Measurements from ENCODE around the gene GREM2. TPM values are rescaled to one million over a fixed set of nuclear protein-coding genes. Genes with fewer than 3 reads are reported as not detected.

GREM2 gene
- total RNA-seq, 2 donors from 2014 or later = 1.6 TPM

DNA sequence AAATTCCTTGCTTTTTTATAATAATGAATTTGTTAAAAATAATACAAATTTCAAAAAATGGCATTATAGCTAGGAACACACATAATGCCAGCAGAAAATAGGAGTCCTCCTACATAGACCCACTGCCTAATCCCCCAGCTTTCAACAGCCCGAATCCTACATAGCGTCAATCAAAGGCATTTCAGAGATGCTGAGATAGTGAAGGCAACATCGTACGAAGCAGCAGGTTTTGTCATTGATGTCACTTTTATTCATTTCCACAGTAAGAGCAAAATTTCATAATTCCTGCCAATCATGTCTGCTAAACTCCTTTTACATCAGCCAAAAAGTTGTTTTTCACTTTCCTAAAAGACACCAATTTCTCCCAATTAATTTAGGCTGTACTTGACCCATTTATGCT is 94.1 kb downstream of the GREM2 start:
- Histone ChIP-seq H3K27ac (no peak overlapping the region), H3K4me1 (replicated peaks) (no peaks in the 10 kb centered on the region), H3K36me3 (no peaks in the 10 kb centered on the region), H3K4me3 (no peak overlapping the region), H3K9me3 (no peaks in the 10 kb centered on the region), H3K27me3 (replicated peaks; ENCODE audit: insufficient read depth) (no peaks in the 10 kb centered on the region)
- TF ChIP-seq, protein P1, sequence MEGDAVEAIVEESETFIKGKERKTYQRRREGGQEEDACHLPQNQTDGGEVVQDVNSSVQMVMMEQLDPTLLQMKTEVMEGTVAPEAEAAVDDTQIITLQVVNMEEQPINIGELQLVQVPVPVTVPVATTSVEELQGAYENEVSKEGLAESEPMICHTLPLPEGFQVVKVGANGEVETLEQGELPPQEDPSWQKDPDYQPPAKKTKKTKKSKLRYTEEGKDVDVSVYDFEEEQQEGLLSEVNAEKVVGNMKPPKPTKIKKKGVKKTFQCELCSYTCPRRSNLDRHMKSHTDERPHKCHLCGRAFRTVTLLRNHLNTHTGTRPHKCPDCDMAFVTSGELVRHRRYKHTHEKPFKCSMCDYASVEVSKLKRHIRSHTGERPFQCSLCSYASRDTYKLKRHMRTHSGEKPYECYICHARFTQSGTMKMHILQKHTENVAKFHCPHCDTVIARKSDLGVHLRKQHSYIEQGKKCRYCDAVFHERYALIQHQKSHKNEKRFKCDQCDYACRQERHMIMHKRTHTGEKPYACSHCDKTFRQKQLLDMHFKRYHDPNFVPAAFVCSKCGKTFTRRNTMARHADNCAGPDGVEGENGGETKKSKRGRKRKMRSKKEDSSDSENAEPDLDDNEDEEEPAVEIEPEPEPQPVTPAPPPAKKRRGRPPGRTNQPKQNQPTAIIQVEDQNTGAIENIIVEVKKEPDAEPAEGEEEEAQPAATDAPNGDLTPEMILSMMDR (IDR thresholded peaks at IDR 0.05) = no peak
- TF ChIP-seq POLR2A (IDR thresholded peaks at IDR 0.05) = no peak
- no peak for TF ChIP-seq POLR2AphosphoS5 (IDR thresholded peaks at IDR 0.05)
- 77% methylated on average over 4 of the region's 4 CpGs for WGBS
- intact Hi-C loops (cut with DNase I) = no loop called here
- DNase-seq (ENCODE audit: low spot score) = no peak

DNA sequence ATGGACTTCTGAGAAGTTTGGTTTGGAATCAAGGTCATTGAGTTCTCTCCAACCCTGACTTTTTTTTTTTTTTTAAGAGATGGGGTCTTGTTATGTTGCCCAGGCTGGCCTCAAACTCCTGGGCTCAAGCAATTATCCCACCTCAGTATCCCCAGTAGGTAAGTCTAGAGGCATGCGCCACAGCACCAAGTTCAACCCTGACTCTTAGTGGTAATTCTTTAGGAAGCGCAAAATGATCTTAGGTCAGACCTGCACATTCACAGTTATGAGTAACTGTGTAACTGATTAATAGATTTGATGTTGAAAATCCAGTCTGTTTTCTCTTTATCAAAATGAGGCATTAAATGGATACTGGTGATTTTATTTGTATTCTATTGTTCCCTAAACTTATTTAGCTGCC is 95.9 kb downstream of the GREM2 start:
- TF ChIP-seq POLR2A (IDR thresholded peaks at IDR 0.05) (no peak), POLR2AphosphoS5 (IDR thresholded peaks at IDR 0.05) (no peak)
- TF ChIP-seq, protein P1 (IDR thresholded peaks at IDR 0.05) = no peak
- Histone ChIP-seq H3K27ac (no peak overlapping the region), H3K4me3 (no peak overlapping the region), H3K36me3 (no peaks in the 10 kb centered on the region), H3K27me3 (replicated peaks; ENCODE audit: insufficient read depth) (no peaks in the 10 kb centered on the region), H3K9me3 (no peaks in the 10 kb centered on the region), H3K4me1 (replicated peaks) (no peaks in the 10 kb centered on the region)
- DNase-seq (ENCODE audit: low spot score) = no peak
- 89% methylated on average over 2 of the region's 2 CpGs for WGBS
- intact Hi-C loops (cut with DNase I) = no loop called here

- TF ChIP-seq, protein P1 (IDR thresholded peaks at IDR 0.05) = no peak
- no peak for TF ChIP-seq POLR2A (IDR thresholded peaks at IDR 0.05)
- TF ChIP-seq POLR2AphosphoS5 (IDR thresholded peaks at IDR 0.05) = no peak
- Histone ChIP-seq H3K27me3 (replicated peaks; ENCODE audit: insufficient read depth) (no peaks in the 10 kb centered on the region), H3K36me3 (no peaks in the 10 kb centered on the region), H3K4me1 (replicated peaks) (no peaks in the 10 kb centered on the region), H3K27ac (no peak overlapping the region), H3K9me3 (no peaks in the 10 kb centered on the region), H3K4me3 (no peak overlapping the region)
- intact Hi-C loops (cut with DNase I) = no loop called here
- DNase-seq (ENCODE audit: low spot score) = no peak
- WGBS = 28% methylated on average over 1 of the region's 1 CpG
These were observed 96.5 kb downstream of the GREM2 start for GRCh38 chr1:240515505-240515904.

GRCh38 chr1:240511789-240512188 is 100.2 kb downstream of the GREM2 start:
- Histone ChIP-seq H3K4me3 (no peak overlapping the region), H3K27ac (no peak overlapping the region), H3K4me1 (replicated peaks) (no peaks in the 10 kb centered on the region), H3K27me3 (replicated peaks; ENCODE audit: insufficient read depth) (no peaks in the 10 kb centered on the region), H3K9me3 (no peaks in the 10 kb centered on the region), H3K36me3 (no peaks in the 10 kb centered on the region)
- no peak for DNase-seq (ENCODE audit: low spot score)
- TF ChIP-seq POLR2AphosphoS5 (IDR thresholded peaks at IDR 0.05) (no peak), POLR2A (IDR thresholded peaks at IDR 0.05) (no peak)
- TF ChIP-seq, protein P1 (IDR thresholded peaks at IDR 0.05) = no peak
- intact Hi-C loops (cut with DNase I) = no loop called here

GRCh38 chr1:240508950-240509349 is 103.0 kb downstream of the GREM2 start:
- H3K4me3 ChIP-seq = no peak overlapping the region
- TF ChIP-seq, protein P1 (IDR thresholded peaks at IDR 0.05) = no peak
- TF ChIP-seq POLR2AphosphoS5 (IDR thresholded peaks at IDR 0.05) = no peak
- TF ChIP-seq POLR2A (IDR thresholded peaks at IDR 0.05) = no peak
- no peaks in the 10 kb centered on the region for H3K36me3 ChIP-seq
- no peak for DNase-seq (ENCODE audit: low spot score)
- WGBS = 70% methylated on average over 2 of the region's 2 CpGs
- H3K9me3 ChIP-seq = no peaks in the 10 kb centered on the region
- no peak overlapping the region for H3K27ac ChIP-seq
- intact Hi-C loops (cut with DNase I) = no loop called here
- H3K4me1 ChIP-seq (replicated peaks) = no peaks in the 10 kb centered on the region
- H3K27me3 ChIP-seq (replicated peaks; ENCODE audit: insufficient read depth) = no peaks in the 10 kb centered on the region

All from prostate gland (tissue), 2 donors.